ENCODE results near the gene BCL7B.
"Not testable (repeated sequence)": the region's sequence is repeated elsewhere in the genome, so short reads cannot be mapped to it uniquely, and the experiment has no call there.

The BCL7B gene

DNA sequence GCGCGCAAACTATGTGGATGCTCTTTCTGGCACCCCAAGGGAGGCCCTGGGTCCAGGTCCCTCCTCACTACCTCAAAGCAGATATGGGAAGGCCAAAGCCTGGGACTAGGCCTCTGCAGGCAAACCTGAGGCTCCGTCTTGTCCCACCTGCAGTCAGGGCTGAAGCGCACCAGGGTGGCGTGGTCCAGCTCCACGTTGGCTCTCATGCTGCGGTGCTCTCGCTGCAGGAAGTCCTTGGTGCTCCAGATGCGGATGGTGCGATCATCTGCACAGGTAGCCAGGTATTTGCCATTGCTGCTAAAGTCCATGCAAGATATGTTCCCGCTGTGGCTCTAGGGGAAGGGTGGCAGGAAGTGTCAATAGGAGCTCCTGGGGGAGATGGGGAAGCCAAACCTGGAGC is 16.3 kb upstream of the BCL7B start:
- DNase-seq (ENCODE audit: low read depth, low spot score): no peak
- no peak overlapping the region for H3K4me3 ChIP-seq (ENCODE audit: low read length)

DNA sequence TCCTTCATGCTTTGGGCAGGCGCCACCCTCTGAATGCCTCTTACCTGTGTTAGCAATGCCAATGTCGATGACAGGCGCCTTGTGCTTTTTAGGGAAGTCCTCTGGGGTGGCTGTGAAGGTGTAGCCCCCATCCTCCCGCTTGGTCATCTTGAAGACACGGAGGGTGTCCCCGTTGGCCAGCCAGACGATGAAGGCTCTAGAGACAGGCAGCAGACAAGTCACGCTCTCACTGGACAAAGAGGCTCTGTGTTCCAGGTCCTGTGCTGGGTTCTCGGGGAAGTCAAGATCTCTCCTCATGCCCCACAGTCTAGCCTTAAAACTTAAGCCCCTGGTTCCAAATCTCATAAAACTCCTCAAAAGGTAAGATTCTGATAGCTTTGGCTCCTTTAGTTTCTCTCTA is 15.8 kb upstream of the BCL7B start:
- DNase-seq (ENCODE audit: low read depth, low spot score): no peak
- H3K4me3 ChIP-seq (ENCODE audit: low read length): no peak overlapping the region

DNA sequence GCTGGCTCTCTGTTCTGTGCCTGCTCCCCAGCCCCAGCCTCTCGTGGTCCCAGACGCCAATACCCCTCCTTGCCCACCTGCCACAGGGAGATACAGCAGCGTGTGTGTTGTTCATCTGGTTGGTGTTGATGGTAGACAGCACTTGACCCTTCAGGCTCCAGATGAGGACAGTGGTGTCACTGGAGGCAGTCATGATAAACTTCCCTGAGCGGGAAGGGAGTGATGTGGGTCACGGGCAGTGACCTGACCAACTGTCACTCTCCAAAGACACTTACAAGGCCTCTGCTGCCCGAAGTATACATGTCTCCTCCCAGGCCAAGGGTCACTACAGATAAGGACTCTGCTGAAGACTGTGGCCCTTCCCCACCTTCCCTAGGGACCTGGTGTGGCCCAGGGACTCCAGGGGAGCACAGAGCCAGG is 15.3 kb upstream of the BCL7B start:
- no peak overlapping the region for H3K4me3 ChIP-seq (ENCODE audit: low read length)
- DNase-seq (ENCODE audit: low read depth, low spot score): no peak

DNA sequence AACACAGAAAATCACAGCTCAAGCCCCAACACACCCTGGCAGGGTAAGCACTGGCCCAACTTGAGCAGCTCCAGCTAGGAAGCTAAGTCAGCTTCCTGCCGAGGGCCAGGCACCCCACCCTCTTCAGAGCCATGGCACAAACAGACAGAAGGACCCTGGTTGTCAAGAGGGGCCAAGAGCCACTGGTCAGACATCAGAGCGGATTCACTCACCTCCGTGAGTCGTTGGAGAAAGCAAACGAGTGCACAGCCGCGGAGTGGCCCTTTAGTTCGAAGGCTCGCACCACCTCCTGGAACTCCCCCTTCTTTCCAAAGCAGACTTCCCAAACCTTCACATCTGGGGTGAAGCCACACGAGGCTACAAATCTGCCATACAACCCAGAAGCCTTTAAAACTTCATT is 13.5 kb upstream of the BCL7B start:
- DNase-seq (ENCODE audit: low read depth, low spot score): no peak
- H3K4me3 ChIP-seq (ENCODE audit: low read length): no peak overlapping the region

DNA sequence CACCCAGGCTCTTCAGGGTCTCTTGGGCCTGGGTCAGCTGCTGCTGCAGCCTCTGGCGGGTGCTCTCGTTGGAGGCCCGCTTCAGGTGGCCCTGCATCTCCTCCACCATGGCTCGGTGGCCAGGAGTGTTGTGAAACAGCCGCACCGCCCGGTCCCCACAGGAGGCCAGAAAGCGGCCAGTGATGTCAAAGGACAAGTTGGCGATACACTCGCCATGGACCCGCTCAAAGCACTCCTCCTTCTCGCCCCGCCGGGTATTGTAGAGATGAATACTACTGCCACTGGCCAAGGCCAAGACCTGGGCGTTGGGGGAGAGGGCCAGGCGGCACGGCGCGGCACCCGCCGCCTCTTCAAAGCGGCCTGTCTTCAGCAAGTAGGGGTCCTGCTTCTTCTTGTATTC is 13.0 kb upstream of the BCL7B start:
- no peak for DNase-seq (ENCODE audit: low read depth, low spot score)
- no peak overlapping the region for H3K4me3 ChIP-seq (ENCODE audit: low read length)

DNA sequence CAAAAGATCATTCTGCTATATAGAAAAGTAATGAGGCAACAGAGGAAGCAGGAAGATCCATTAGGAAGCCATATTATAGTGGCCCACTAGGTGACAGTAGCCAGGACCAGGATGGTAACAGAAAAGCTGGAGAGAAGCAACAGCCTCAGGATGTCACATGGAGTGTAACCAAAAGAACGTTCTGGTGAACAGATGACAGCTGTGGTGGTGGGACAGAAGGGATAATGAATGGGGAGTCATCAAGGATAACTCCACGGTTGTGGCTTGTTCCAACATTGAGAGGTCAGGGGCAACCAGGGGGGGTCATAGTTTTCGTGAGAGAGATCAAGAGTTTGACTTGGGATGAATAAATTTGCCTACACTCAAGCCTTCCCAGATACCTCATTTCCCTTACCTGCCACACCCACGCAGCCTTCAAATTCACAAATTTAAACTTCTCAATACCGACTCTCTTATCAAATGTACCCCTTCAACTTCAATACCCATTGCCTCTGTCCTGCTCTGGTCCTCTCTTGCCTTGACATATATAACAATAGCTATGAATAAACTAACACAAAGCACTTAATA is 11.6 kb upstream of the BCL7B start:
- no peak for DNase-seq (ENCODE audit: low read depth, low spot score)
- no peak overlapping the region for H3K4me3 ChIP-seq (ENCODE audit: low read length)

DNA sequence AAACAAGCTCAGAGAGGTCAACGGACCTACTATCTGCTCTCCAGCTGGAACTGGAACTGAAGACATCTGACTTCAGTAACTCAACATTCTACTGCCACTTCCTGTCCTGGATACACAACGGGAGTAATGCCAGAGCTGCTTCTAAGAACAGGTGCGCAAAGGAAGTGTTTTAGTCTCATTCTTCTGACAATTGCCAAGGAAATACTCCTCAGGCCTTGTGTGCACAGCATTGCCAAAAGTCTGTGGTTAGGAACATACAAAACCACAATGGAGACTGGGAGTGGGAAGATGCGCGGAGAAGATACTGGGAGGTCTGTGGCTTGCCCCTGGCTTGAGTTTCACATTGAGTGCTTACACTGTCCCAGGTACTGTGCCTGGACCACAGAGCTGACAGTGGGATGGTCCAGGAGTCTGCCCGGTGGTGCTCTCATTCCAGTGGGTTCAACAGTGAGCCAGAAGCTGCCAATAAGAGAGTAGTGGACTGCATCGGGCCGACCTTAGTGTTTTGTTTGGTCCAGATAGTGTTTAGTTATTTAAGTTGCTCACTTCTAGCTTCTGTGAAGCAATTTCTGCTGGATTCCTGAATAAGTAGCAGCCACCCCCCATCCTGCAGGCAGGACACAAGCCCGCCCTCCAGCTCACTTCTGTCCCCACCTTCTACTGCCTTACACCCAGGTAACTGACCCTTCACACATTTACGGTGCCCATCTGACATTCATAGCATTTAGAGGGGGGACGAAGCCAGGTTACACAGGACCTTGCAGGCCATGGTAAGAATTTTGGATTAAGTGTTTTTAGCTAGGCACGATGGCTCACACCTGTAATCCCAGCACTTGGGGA is 10.6 kb upstream of the BCL7B start:
- no peak overlapping the region for H3K4me3 ChIP-seq (ENCODE audit: low read length)
- DNase-seq (ENCODE audit: low read depth, low spot score): peak; percentile 70

DNA sequence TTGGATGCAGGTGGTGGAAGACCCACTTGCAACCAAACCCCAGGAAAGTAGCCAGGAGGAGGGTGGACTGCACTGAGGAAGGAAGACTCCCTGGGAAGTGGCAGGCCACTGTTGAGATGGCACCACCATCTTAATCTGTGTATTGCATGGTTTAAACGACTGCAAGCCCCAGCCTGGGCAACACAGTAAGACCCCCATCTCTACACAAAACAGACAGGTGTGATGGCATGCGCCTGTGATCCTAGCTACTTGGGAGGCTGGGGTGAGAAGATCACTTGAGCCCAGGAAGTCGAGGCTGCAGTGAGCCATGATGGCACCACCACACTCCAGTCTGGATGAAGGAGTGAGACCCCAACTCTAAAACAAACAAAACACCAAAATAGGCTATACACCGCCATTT is 9.7 kb upstream of the BCL7B start:
- DNase-seq (ENCODE audit: low read depth, low spot score): no peak
- H3K4me3 ChIP-seq (ENCODE audit: low read length): no peak overlapping the region

DNA sequence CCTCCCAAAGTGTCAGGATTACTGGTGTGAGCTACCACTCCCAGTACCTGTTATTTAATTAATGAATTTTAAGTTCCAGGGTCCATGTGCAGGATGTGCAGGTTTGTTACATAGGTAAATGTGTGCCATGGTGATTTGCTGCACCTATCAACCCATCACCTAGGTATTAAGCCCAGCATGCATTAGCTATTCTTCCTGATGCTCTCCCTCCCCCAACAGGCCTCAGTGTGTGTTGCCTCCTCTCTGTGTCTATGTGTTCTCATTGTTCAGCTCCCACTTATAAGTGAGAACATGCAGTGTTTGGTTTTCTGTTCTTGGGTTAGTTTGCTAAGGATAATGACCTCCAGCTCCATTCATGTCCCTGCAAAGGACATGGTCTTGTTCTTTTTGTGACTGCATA is 8.9 kb upstream of the BCL7B start:
- not testable (repeated sequence) for DNase-seq (ENCODE audit: low read depth, low spot score)

DNA sequence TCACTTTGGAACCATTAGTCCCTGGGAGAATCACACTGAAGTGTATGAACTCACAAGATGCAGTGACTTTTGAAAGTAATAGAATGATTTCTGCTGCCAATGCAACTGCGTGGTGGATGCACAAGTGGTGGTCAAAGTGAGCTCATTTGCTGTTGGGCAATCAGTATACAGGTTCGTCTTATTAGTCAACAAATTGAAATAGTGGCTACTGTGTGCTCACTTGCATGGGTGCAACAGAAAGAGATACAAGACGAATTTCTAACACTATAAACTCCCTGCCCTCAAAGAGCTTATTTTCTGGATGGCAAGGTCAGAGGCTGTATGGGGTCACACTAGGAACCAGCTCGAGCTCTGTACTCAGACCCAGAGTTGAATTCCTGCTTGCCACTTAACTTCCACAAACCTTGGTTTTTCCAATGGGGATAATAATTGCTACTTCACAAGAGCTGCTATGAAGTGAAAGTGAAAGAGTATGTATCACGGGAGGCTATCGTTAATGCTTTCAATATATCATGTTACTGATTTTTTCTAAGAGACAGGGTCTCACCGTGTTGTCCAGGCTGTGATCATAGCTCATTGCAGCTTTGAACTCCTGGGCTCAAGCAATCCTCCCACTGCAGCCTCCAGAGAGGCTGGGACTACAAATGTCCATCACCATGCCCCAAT is 8.3 kb upstream of the BCL7B start:
- DNase-seq (ENCODE audit: low read depth, low spot score): no peak
- H3K4me3 ChIP-seq (ENCODE audit: low read length): no peak overlapping the region; the same call in 1 of the 2 replicates

More for the DNA sequence above, 8.9 kb upstream of the BCL7B start:
- not testable (repeated sequence) for H3K4me3 ChIP-seq (ENCODE audit: low read length)

DNA sequence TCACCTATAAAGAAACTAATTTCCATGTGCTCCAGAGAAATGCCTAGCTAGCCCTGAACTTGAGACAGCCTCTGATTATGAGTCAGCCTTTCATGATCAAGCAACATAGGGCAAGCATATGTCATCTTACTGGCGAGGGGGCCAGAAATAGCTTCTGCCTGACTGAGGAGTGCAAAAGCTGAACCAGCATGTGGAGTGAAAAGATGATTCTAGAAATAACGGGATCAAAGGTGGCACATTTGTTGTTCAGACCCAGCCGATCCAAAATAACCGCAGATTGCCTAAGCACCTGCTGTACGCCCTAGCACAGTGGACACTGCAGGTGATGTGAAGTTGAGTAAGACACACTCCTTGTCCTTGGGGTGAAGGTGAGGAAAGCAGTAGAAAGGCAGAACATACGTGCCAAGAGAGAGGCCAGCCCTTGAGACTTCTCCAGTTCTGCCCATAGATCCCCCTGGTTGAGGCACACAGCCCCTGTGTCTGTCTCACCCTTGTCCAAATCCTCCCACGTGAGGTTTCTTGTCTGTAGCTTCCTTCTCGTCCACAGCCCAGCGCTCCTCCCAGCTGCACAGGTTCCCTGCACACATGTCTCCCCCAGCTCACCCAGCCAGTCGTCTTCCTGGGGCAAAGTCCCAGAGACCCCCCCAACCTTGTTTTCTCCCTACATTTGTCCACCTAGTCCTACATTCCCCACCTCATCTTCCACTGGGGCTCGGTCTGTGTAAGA is 2.8 kb upstream of the BCL7B start:
- no peak for DNase-seq (ENCODE audit: low read depth, low spot score)
- no peak overlapping the region for H3K4me3 ChIP-seq (ENCODE audit: low read length)

DNA sequence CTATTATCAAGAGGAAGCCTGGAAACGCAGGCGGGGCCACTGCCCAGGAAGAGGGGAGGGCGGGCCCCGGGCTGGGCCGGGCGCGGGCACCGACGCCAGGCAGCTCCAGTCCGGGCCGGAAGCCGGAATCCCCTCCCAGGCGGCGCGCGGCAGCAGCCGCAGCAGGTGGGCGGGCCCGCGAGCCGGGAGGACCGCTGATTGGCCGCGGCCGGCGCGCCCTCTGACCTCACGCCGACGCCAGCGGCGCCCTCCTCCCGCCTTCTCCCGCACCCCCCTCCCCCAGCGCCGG is 438 bp downstream of the BCL7B start:
- DNase-seq (ENCODE audit: low read depth, low spot score): peak; percentile 80

DNA sequence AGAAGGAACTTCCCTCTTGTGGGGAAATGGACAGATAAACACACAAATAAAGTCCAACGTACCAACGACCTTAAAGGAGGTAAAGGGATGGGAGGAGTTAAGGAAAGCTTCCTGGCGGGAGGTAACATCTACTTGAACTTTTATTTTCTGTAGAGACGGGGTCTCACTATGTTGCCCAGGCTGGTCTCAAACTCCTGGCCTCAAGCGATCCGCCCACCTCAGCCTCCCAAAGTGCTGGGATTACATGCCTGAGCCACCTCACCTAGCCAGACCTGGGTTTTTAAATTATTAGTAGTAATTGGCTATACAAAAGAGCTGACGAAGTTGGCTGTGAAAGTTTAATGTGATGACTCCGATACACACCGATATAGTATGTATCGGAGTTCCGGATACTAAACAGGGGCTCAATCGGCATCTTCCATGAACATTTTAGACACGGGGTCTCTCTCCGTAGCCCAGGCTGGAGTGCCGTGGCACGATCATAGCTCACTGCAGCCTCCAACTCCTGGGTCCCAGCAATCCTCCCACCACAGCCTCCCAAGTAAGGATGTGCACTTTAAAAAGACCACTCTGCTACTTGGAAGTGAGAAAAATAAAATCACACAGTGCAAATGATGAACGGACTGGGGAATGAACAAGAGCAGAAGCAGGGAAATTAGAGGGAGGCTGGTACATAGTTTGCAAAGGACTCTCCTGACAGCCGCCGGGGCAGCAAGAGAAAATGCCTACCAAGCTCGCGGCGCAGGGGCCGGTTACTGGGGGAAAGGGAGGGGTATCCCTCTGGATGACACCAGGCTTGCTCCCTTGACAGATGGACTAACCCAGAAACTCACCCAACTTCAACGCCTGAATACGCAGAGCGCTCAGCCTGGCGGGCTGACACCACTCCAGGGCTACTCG is 1.0 kb downstream of the BCL7B start:
- peak overlapping the region; percentile 93 for H3K4me3 ChIP-seq (ENCODE audit: low read length)
- DNase-seq (ENCODE audit: low read depth, low spot score): no peak

More for the DNA sequence above, 438 bp downstream of the BCL7B start:
- H3K4me3 ChIP-seq (ENCODE audit: low read length): peak overlapping the region; percentile 93

DNA sequence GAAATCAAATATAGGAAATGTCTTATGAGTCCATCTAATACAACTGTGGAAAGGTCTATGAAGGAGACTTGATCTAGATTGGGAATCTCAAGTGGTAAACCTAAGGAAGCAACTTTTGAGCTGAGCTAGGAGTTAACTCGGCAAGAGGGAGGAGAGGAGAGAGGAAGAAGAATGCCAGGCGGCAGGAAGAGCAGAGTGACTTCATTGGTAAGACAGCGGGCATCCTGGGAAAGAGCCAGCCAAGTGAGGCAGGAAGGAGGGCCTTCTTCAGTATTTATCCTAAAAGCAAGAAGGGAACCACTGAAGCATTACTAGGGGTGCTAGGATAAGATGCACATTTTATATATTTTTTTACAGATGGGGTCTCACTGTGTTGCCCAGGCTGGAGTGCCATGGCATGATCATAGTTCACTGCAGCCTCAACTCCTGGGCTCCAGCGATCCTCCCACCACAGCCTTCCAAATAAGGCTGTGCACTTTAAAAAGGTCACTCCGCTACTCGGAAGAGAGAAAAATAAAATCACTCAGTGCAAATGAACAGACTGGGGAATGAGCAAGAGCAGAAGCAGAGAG is 2.0 kb downstream of the BCL7B start:
- H3K4me3 ChIP-seq (ENCODE audit: low read length): peak overlapping the region; percentile 93
- no peak for DNase-seq (ENCODE audit: low read depth, low spot score)

DNA sequence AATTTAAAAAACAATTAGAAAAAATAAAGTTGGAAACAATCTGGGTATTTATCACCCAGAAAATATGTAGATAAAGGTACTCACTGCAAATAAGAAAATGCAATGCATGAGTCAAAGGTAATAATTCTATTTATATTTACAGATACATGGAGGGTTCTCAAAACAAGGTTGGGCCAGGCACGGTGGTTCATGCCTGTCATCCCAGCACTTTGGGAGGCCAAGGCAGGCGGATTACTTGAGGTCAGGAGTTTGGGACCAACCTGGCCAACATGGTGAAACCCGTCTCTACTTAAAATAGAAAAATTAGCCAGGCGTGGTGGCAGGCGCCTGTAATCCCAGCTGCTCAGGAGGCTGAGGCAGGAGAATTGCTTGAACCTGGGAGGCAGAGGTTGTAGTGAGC is 7.4 kb downstream of the BCL7B start:
- DNase-seq (ENCODE audit: low read depth, low spot score); H3K4me3 ChIP-seq (ENCODE audit: low read length): not testable (repeated sequence)

DNA sequence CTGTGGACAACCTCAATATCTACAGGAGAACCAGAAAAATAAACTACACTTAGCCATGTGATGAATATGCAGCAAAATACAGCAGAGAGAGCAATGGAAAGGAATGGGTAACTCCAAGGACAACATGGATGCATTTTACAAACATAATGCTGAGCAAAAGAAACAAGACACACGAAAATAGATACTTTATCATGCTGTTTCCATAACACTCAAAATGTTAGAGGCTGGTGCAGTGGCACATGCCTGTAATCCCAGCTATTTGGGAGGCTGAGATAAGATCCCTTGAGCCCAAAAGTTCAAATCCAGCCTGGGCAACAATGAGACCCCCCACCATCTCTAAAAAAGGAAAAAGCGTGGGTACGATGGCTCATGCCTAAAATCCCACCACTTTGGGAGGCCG is 8.3 kb downstream of the BCL7B start:
- DNase-seq (ENCODE audit: low read depth, low spot score): no peak
- no peak overlapping the region for H3K4me3 ChIP-seq (ENCODE audit: low read length)

DNA sequence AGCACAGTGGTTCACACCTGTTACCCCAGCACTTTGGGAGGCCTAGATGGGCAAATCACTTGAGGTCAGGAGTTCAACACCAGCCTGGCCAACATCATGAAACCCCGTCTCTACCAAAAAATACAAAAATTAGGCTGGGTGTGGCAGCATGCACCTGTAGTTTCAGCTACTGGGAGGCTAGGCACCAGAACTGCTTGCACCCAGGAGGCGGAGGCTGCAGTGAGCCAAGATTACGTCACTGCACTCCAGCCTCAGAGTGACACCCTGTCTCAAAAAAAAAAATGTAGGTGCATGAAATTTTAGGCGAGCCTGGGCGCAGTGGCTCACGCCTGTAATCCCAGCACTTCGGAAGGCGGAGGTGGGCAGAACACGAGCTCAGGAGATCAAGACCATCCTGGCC is 9.6 kb downstream of the BCL7B start:
- no peak for DNase-seq (ENCODE audit: low read depth, low spot score)
- no peak overlapping the region for H3K4me3 ChIP-seq (ENCODE audit: low read length)

DNA sequence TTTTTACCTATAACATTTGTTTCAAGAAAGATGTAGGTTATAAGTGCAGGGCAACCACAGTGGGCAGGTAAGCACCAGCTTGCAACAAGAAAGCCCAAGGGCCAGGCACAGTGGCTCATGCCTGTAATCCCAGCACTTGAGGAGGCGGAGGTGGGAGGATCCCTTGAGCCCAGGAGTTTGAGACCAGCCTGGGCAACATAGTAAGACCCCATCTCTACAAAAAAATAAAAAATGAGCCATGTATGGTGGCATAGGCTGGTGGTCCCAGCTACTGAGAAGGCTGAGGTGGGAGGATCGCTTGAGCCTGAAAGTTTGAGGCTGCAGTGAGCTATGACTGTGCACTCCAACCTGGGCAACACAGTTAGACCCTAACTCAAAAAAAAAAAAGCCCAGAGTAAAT is 12.8 kb downstream of the BCL7B start:
- no peak for DNase-seq (ENCODE audit: low read depth, low spot score)
- no peak overlapping the region for H3K4me3 ChIP-seq (ENCODE audit: low read length)

DNA sequence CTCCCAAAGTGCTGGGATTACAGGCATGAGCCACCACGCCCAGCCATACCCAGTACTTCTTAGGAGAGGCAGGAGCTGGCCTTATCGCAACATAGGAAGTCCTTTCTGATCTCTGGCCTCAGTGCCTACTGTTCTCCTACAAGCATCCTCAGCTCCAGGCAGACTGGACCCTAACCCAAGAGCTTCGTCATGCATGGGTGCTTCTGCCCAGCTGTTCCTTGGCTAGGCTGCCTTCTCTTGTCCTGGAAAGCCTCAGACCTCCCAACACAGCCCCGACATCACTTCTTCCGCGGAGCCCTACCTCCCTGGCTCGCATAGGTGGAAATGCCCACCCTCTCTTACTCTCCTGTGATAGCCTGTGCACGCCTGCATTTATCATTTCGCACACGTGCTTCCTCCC is 15.8 kb downstream of the BCL7B start:
- no peak for DNase-seq (ENCODE audit: low read depth, low spot score)
- H3K4me3 ChIP-seq (ENCODE audit: low read length): no peak overlapping the region

Data from Jurkat, Clone E6-1 (cell line).